Activated CD4-positive, alpha-beta T cell treated with anti-CD3 and anti-CD28 coated beads, Interleukin-2, amount 50 U/mL, for 4 hours (primary cell): ENCODE data around the gene EFR3B.

Experiments
- DNase-seq, 2 experiments: peaks; one replicate each; pipeline ENCODE4 v3.0.0-alpha.2; 2020

EFR3B gene

GRCh38 chr2:25036221-25036559 is 5.7 kb upstream of the EFR3B start:
- DNase-seq, result no peak

DNA sequence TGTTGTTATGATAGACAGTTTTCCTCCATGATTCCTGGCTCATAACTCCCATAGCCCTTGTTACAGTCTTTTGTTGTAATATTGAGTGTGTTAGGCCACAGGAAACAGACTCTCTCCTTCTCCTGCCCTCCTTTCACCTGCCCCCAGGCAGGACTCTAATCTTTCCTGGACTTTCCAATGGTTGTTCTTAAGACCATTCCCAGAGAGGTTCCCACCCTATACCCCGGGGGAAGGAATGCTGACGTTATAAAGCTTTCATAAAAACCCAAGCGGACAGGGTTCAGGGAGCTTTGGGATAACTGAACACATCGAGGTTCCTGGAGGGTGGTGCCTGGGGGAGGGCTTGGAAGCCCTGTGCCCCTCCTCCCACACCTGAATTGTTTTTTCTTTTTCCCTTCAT is 2.8 kb upstream of the EFR3B start:
- no peak for DNase-seq

- DNase-seq, result peak; percentile 11 to 14
Measured at GRCh38 chr2:25041307-25041927, 459 bp upstream of the EFR3B start.

DNA sequence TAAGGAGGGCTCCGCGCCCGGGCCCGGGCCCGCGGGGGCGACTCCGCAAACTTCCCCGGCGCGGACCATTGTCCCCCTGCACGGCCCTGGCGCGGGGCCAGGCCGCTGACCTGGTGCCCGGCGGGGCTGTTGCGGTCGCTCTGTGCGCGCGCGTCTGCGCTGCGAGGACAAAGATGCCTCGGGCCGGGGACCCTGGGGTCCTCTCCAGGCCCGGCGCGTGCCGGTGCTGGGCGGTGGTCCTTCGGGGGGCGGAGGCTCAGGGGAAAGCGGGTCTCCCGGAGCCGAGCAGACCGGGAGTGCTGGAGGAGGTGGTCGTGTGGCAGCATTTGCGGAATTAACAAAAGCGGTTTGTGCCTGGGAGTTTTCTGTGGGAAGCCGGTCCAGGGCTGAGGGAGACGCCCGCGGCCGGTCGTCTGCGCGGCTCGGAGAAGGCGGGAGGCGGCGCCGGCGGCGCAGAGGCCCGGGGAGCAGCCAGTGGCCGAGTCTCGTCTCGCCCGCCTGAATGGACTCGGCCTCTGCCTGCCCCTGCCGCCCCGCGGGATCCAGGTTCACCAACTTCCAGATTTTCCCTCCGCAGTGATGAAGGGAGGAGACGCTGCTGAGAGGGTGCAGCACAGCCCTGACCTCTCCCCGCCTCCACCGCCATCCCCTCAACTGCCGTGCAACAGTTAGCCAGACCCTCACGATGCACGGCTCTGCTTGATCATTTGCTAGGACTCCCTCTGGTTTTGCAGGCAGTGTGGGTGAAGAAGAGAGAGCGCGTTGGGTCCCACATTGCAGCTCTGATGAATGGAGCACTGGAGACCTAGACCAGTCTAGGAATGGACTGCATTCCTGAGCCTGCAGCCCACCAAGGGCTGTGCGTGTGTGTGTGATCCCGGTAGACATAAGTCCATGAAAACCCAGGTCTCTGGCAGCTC is 705 bp downstream of the EFR3B start:
- no peak for DNase-seq

DNA sequence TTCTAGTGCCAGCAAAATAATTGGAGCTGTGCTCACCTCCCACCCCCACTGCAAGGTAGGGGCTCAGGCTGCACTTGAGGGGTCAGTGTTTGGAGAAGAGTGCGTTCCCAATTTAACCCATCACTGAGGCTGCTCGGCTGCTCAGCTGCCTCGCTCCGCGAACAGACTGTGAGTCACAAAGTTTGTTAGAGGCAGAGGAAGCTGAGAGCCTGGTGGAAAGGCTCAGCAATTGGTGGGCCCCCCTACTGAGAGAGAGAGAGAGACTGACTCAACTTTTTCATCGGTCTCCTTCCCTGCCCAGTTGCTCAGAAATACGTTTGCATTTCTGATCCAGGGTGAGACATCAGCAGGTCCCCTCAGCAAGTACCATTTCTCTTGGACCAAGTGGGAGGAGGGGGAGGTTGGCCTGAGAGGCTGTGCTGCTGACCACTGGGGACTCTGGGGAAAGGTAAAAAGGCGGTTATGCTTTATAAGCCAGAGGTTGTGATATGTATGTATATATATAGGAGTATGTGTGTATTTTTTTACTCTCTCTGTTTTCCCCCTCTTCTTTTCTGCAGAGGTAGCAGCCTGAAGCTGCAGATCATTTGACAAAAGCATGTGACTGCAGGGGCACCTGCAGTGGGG is 1.5 kb downstream of the EFR3B start:
- peak; percentile 37 to 41 for DNase-seq

- no peak for DNase-seq
Measured at GRCh38 chr2:25044011-25044410, 2.1 kb downstream of the EFR3B start.

DNA sequence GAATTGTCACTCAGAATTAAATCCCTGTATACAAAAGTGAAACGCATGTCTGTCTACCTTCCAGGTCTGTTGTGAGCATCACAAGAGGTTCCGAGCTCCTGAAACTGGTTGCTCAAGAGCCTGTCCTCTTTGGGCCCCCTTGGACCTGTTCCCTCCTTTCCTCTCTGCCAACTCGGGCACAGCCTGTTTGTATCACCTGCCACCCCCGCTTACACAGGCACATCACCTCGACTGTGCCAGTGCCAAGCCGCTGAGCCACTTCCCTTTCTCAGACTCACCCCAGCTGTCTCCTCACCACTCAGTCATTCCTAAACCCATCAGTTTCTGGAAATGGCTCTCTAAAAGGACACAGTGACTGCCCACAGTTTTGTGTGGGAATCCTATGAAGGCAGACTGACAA is 3.1 kb downstream of the EFR3B start:
- no peak for DNase-seq

DNA sequence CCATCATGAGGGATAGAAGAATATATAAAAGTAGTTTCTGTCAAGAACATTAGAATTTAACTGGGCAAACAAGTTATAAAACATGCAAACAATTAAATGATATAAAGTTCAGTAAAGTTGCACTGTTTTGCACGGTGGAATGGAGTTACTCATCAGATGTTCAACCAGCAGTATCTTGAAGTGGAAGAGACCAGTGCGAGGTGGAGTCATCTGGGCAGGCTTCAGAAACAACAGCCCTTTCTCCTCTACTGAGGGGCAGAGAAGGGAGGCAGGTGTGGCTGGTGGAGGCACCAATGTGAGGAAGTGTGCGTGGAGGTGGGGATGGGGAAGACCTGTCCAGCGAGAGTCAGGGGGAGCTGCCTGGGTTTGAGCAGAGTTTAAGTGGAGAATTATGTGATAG is 7.5 kb downstream of the EFR3B start:
- no peak for DNase-seq

DNA sequence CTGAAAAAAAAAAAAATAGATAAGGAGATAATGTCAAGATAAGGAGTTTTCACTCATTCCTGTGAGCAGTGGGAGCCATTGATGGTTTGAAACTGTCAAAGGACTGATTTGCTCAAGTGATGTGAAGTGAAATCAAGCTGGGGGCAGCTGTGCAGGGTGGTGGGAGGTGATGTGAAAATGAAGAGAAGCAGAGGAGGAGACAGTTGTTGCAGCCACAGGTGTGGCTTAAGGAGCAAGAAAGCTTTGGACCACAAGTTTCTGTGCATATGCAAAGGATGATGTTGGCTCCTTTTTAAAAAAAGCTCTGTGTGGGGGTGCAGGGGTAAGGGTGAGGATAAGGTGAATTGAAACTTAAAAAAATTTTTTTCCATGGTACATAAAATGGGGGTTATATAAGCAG is 8.3 kb downstream of the EFR3B start:
- DNase-seq, result no peak

- DNase-seq, result no peak
Measured at GRCh38 chr2:25053041-25053440, 11.2 kb downstream of the EFR3B start.

DNA sequence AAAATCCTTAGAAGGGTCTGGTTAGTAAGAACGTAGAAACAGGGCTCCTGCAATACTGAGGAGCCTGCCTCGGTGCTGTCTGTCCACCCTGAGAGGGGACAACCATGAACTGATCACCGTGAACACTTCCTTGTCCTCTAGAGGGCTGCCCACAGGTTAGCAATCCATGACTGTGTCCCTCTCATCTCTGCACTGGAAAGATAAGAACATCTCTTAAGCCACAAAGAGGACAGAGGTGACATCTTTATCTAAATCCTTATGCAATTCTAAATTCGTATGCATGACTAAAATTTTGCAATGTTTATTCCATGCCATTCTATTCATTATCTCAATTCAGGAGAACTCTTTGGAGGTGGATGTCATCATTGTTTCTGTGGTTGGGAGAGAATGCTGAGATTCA is 12.8 kb downstream of the EFR3B start:
- DNase-seq, result no peak

DNA sequence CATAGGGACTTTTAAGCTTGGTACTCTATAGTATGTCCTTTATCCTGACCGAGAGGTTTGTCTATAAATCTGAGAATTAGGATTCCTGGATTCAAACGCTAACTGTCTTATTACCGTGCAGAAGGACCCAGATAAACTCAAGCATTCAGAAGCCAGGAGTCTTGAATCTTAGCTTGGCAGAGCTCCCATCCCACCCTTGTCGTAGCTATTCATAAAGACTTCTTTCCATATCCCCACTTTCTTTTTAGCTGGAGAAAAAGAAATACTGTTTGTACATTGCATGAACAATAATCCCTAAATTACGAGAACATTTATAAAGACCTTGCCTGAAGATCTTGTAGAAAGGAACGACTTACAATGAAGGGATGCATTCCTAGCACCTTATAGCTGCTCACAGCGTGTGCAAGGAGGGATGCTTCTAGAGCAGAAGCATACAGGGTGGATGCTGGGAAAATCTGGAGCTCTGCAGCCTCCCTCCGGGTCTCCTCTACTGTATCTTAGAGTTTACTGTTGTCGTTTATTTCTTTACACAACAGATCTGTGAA is 13.6 kb downstream of the EFR3B start:
- no peak for DNase-seq

- DNase-seq, result no peak
Measured at GRCh38 chr2:25056098-25056821, 14.4 kb downstream of the EFR3B start.

- DNase-seq, result no peak
Measured at GRCh38 chr2:25062511-25062917, 20.6 kb downstream of the EFR3B start.

GRCh38 chr2:25063876-25064660 is 22.2 kb downstream of the EFR3B start:
- DNase-seq, result no peak

- DNase-seq, result no peak
Measured at GRCh38 chr2:25065768-25066167, 23.9 kb downstream of the EFR3B start.

DNA sequence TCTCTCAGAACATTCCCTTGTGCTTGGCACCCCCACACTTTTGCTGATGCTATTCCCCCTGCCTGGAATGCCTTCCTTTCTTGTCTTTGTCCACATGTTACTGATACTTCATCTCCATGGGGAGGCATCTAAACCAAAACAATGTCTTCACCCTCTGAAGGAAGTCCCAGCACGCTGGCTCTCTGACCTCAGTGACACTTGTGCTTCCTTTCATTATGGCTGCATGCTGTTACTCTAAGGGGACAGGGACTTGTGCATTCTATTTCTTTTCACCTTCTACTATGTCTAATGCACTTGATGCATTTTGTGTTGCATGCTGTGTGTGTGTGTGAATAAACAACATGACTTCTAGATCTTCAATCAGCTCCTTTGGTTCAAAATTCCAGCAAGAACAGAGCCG is 24.6 kb downstream of the EFR3B start:
- DNase-seq, result no peak

DNA sequence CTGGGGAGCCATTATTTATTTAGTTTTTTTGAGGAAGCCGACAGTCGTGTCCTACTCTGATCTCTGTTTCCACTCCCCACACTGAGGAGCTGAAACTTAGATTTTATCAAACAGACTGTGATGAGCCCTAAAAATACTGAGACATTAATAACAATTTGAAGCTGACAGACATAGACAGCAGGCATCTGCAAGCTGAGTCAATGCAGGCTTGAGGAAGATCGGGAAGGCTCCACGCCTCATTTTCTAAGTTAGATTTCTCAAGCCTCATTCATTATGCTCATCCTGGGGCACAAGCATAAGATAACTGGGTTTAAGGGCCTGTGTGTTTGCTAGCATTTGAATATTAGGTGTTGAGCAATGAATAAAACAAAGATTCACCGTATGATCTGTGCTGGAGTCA is 26.3 kb downstream of the EFR3B start:
- DNase-seq, result no peak

GRCh38 chr2:25071966-25072365 is 30.1 kb downstream of the EFR3B start:
- DNase-seq, result no peak

DNA sequence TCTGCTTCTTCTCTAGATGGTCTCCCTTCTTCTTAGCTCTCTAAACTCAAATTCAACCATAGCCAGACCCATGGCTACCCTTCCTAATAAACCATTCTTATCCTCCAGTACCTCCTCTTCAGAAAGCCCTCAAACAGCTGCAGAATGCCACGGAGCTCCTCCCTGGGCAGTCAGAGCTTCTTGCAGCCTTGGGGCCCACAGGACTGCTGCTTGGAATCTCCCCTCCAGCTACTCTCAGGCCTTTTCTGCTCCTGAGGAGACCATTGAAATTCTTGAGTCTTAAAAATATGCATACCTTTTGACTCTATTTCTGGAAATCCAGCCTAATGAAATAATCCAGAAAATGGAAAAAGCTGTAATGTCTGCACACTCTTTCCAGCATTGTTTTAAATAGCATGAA is 30.7 kb downstream of the EFR3B start:
- DNase-seq, result no peak

GRCh38 chr2:25073025-25073424 is 31.1 kb downstream of the EFR3B start:
- DNase-seq, result no peak

GRCh38 chr2:25073914-25074313 is 32.0 kb downstream of the EFR3B start:
- DNase-seq, result no peak
